GM12878 (cell line): ENCODE data around the gene SCIN. TPM values are rescaled to one million over a fixed set of nuclear protein-coding genes. Genes with fewer than 3 reads are reported as not detected.
A peak's percentile ranks its signal among the peaks of the same experiment; 100 is the strongest.

ENCODE experiments used
- ATF7 ChIP-seq: fragments of 450-650 bp; IDR thresholded peaks from 2 replicates; pipeline ENCODE4 v1.6.1; 2016; ENCODE audit warnings: low read depth, mild to moderate bottlenecking
- CBX3 ChIP-seq: fragments of 200-600 bp; sonication (generic); IDR thresholded peaks from 2 replicates; pipeline ENCODE4 v1.6.1; 2016; ENCODE audit warnings: low read depth, borderline replicate concordance
- CEBPB ChIP-seq, 2 experiments: fragments of 150-350 bp in 1 of 2; IDR thresholded peaks; 2 replicates each; pipeline ENCODE4 v1.6.1; 2012 to 2014; ENCODE audit warnings: low read depth in 2 of 2, low read length in 2 of 2, borderline replicate concordance in 1 of 2, inconsistent platforms in 1 of 2
- CREM ChIP-seq: IDR thresholded peaks from 2 replicates; pipeline ENCODE4 v1.6.1; 2014; ENCODE audit warnings: antibody characterized with exemption, low read depth
- EED ChIP-seq: sonication (generic); IDR thresholded peaks from 2 replicates; pipeline ENCODE4 v1.6.1; 2016; ENCODE audit warnings: antibody characterized with exemption, low read depth
- EP300 ChIP-seq, 2 experiments: fragments of 150-350 bp in 1 of 2; IDR thresholded peaks; 2 replicates each; pipeline ENCODE4 v1.6.1; 2011 to 2012; ENCODE audit warnings: low read depth in 2 of 2, low read length in 2 of 2, borderline replicate concordance in 1 of 2, improper control_type of control experiment in 1 of 2, inconsistent platforms in 1 of 2; ENCODE audit not compliant: control insufficient read depth in 1 of 2
- FOXK2 ChIP-seq: fragments of 450-650 bp; IDR thresholded peaks from 2 replicates; pipeline ENCODE4 v1.6.1; 2017; ENCODE audit warnings: mild to moderate bottlenecking, moderate library complexity
- GATAD2B ChIP-seq: fragments of 450-650 bp; conservative IDR thresholded peaks from 2 replicates; pipeline ENCODE4 v1.6.1; 2017; ENCODE audit warnings: low read depth, mild to moderate bottlenecking, moderate library complexity
- HDGF ChIP-seq: fragments of 450-650 bp; IDR thresholded peaks from 2 replicates; pipeline ENCODE4 v1.6.1; 2016; ENCODE audit warnings: antibody characterized with exemption
- JUNB ChIP-seq: IDR thresholded peaks from 2 replicates; pipeline ENCODE4 v1.6.1; 2016; ENCODE audit warnings: antibody characterized with exemption, mild to moderate bottlenecking
- JUND ChIP-seq: IDR thresholded peaks from 2 replicates; pipeline ENCODE4 v1.6.1; 2012; ENCODE audit warnings: low read depth, mild to moderate bottlenecking, low read length, improper control_type of control experiment, moderate library complexity
- KAT2A ChIP-seq: conservative IDR thresholded peaks from 2 replicates; pipeline ENCODE4 v1.6.1; 2011; ENCODE audit warnings: low read depth, low read length; ENCODE audit not compliant: control insufficient read depth
- MAX ChIP-seq: IDR thresholded peaks from 2 replicates; pipeline ENCODE4 v1.6.1; 2012; ENCODE audit warnings: low read depth, low read length, improper control_type of control experiment
- NFIC ChIP-seq: IDR thresholded peaks from 2 replicates; pipeline ENCODE4 v1.6.1; 2012; ENCODE audit warnings: low read depth, mild to moderate bottlenecking, inconsistent platforms, low read length, moderate library complexity
- NKRF ChIP-seq: fragments of 450-650 bp; conservative IDR thresholded peaks from 2 replicates; pipeline ENCODE4 v1.6.1; 2017; ENCODE audit warnings: mild to moderate bottlenecking, moderate library complexity
- POLR2AphosphoS2 ChIP-seq: IDR thresholded peaks from 2 replicates; pipeline ENCODE4 v1.6.1; 2011; ENCODE audit warnings: low read depth, mild to moderate bottlenecking, low read length, improper control_type of control experiment, moderate library complexity
- RELB ChIP-seq: fragments of 450-650 bp; IDR thresholded peaks from 2 replicates; pipeline ENCODE4 v1.6.1; 2017; ENCODE audit warnings: low read depth, mild to moderate bottlenecking, moderate library complexity
- RUNX3 ChIP-seq: IDR thresholded peaks from 2 replicates; pipeline ENCODE4 v1.6.1; 2012; ENCODE audit warnings: low read length, inconsistent platforms
- SIX5 ChIP-seq: IDR thresholded peaks from 2 replicates; pipeline ENCODE4 v1.6.1; 2011; ENCODE audit warnings: mild to moderate bottlenecking, low read depth, low read length, moderate library complexity; ENCODE audit not compliant: severe bottlenecking
- TCF7 ChIP-seq: IDR thresholded peaks from 2 replicates; pipeline ENCODE4 v1.6.1; 2014; ENCODE audit warnings: antibody characterized with exemption, borderline replicate concordance
- YY1 ChIP-seq: IDR thresholded peaks from 2 replicates; pipeline ENCODE4 v1.6.1; 2011; ENCODE audit warnings: low read depth, mild to moderate bottlenecking, low read length
- ZBTB40 ChIP-seq: fragments of 450-650 bp; IDR thresholded peaks from 2 replicates; pipeline ENCODE4 v1.6.1; 2016; ENCODE audit warnings: mild to moderate bottlenecking, moderate library complexity, borderline replicate concordance
- ZNF24 ChIP-seq: fragments of 450-650 bp; IDR thresholded peaks from 2 replicates; pipeline ENCODE4 v1.6.1; 2017; ENCODE audit warnings: antibody characterized with exemption, mild to moderate bottlenecking
- polyA plus RNA-seq, 11 experiments: library from polyadenylated mRNA; depleted of rRNA in 4 of 11; unstranded in 6 of 11; stranded (reverse) in 5 of 11; fragments of >200 nt; fragmentation: Nextera tagmentation in 4 of 11; fragmentation: Illumina TruSeq in 1 of 11; extraction: Ambion mirVana in 4 of 11; extraction: Trizol in 1 of 11; gene quantifications; 1 replicate in 1 of 11; 2 replicates in 10 of 11; pipeline versions ENCODE4 v1.2.1 to v1.2.3, GENCODE V29; 2011 to 2016; ENCODE audit warnings: inconsistent platforms in 2 of 11, missing spikeins in 2 of 11, low read depth in 1 of 11
- total RNA-seq, 4 experiments: library from RNA; depleted of rRNA in 3 of 4; stranded (reverse); fragments of >200 nt in 3 of 4; fragmentation: Illumina TruSeq in 1 of 4; extraction: Trizol in 1 of 4; gene quantifications; 2 replicates each; pipeline versions ENCODE4 v1.2.1 to v1.2.3, GENCODE V29; 2013 to 2021

The SCIN gene
- total and polyA plus RNA-seq, 10 of the 15 experiments (the other 5 are each of a cell fraction or from before 2014, with no cell fraction given), result 0.23 to 2.1 (median 1.0) TPM

GRCh38 chr7:12584930-12585329, 14.4 kb downstream of the SCIN start (continued):
- peak in 1 of 2 experiments; percentile 32; a peak in 1 of 4 replicates for TF ChIP-seq EP300 (IDR thresholded peaks at IDR 0.05; ENCODE audit: borderline replicate concordance in 1 of 2, control insufficient read depth in 1 of 2, low read depth in 2 of 2, low read length in 2 of 2)
- 0 out of 2 replicates have a peak, but pooled peaks have one; percentile 20 for TF ChIP-seq NFIC
- no peak for TF ChIP-seq ZNF24
- no peak for TF ChIP-seq SIX5
- no peak for TF ChIP-seq CBX3
- TF ChIP-seq EED, result peak; percentile 77
- no peak for TF ChIP-seq YY1
- TF ChIP-seq RELB, result peak; percentile 36; the same call in 1 of the 2 replicates
- TF ChIP-seq HDGF, result no peak
- 0 out of 2 replicates have a peak, but pooled peaks have one; percentile 34 for TF ChIP-seq CREM
- peak; percentile 56; the same call in 1 of the 2 replicates for TF ChIP-seq RUNX3
- peak; percentile 48 for TF ChIP-seq JUNB
- 0 out of 2 replicates have a peak, but pooled peaks have one; percentile 15 for TF ChIP-seq ATF7
- TF ChIP-seq JUND, result no peak
- TF ChIP-seq MAX, result no peak
- TF ChIP-seq NKRF, result no peak
- no peak for TF ChIP-seq TCF7
- no peak for TF ChIP-seq FOXK2
- TF ChIP-seq KAT2A, result no peak
- TF ChIP-seq POLR2AphosphoS2, result no peak
- TF ChIP-seq ZBTB40, result no peak
- TF ChIP-seq GATAD2B, result no peak
- TF ChIP-seq CEBPB (IDR thresholded peaks at IDR 0.05; ENCODE audit: borderline replicate concordance in 1 of 2, low read depth in 2 of 2, low read length in 2 of 2), result no peak
